HG02642 (cell line): ENCODE measurements around the gene GATA3.

Experiments used
- ATAC-seq: cut with Tn5 transposase; IDR thresholded peaks from one replicate; pipeline ENCODE4 v1.9.1; 2021; ENCODE audit warnings: mild to moderate bottlenecking; ENCODE audit not compliant: unreplicated experiment, poor library complexity

Gene GATA3

GRCh38 chr10:8122611-8123369 lies 68.3 kb downstream of the GATA3 start:
- no peak for ATAC-seq

- ATAC-seq = no peak
These were observed 69.9 kb downstream of the GATA3 start for GRCh38 chr10:8124436-8124835.
